VCaP (cell line): ENCODE data around the gene HSPB1.
"Not testable (repeated sequence)": the region's sequence is repeated elsewhere in the genome, so short reads cannot be mapped to it uniquely, and the experiment has no call there.

Source experiments
- H3K27ac ChIP-seq: fragments of 450-650 bp; 2 replicates; pipeline ENCODE4 v1.5.1; 2017
- TF ChIP-seq, protein P1 (sequence below): fragments of 450-650 bp; conservative IDR thresholded peaks from 2 replicates; pipeline ENCODE4 v1.5.1; 2017; ENCODE audit warnings: mild to moderate bottlenecking, moderate library complexity

HSPB1 gene

DNA sequence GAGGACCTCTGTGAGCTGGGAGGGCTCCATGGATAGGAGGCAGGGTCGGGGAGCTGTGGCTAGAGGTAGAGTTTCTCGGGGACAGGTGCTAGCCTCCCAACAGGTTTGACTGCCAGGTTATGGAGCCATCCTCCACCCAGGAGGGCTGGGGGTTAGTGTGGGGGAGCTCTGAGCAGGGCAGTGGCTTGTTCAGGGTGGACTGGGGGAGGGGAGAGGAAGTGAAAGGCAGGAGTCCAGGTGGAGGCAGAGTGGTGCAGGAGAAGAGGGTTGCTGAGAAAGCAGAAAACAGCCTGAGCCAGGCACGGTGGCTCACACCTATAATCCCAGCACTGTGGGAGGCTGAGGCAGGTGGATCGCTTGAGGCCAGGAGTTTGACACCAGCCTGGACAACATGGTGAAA is 40.5 kb upstream of the HSPB1 start:
- TF ChIP-seq, protein P1, sequence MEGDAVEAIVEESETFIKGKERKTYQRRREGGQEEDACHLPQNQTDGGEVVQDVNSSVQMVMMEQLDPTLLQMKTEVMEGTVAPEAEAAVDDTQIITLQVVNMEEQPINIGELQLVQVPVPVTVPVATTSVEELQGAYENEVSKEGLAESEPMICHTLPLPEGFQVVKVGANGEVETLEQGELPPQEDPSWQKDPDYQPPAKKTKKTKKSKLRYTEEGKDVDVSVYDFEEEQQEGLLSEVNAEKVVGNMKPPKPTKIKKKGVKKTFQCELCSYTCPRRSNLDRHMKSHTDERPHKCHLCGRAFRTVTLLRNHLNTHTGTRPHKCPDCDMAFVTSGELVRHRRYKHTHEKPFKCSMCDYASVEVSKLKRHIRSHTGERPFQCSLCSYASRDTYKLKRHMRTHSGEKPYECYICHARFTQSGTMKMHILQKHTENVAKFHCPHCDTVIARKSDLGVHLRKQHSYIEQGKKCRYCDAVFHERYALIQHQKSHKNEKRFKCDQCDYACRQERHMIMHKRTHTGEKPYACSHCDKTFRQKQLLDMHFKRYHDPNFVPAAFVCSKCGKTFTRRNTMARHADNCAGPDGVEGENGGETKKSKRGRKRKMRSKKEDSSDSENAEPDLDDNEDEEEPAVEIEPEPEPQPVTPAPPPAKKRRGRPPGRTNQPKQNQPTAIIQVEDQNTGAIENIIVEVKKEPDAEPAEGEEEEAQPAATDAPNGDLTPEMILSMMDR = no peak
- no peak overlapping the region for H3K27ac ChIP-seq

DNA sequence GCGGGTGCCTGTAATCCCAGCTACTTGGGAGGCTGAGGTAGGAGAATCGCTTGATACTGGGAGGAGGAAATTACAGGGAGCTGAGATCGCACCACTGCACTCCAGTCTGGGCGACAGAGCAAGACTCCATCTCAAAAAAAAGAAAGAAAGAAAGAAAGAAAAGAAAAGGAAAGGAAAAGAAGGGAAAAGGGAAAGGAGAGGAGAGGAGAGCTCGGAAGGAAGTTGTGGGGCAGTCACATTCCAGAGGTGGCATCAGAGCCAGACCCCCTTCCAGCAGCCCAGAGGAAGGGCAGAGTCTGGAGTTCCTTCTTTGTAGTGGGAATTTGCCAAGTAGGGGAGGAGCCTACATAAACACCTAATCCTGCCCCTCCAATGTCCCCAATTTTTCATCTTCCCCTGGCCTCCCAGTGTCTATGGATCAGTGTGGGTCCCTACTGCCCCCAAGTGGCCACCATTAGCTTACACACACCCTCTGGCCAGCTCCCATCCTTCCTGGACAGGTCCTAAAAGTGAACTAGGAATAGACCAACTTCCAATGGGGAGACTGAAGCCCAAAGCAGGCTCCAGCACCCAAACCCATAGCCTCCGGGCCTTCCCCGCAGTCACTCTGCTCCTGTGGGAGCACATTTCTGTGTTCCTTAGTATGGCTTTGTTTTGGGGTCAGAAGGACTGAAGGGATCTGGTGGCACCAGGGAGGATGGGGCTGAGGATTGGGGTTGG is 39.6 kb upstream of the HSPB1 start:
- TF ChIP-seq, protein P1 = peak; percentile 94
- no peak overlapping the region for H3K27ac ChIP-seq

DNA sequence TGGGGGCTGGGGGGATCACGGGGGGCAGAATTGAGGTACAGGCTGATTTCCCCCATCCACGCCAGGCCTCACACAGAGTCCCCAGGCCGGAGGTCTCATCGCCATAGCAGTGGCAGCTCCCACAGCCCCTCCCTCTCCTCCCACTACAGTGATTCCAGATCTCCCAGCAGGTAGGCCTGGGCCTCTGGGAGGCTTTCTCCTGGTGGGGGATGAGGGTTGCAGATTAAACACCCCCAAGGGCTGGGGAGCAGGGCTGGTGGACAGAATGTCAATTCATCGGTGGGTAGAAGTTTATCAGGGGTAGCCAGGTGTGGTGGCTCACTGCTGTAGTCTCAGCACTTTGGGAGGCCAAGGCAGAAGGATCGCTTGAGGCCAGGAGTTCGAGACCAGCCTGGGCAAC is 37.2 kb upstream of the HSPB1 start:
- TF ChIP-seq, protein P1 = no peak
- H3K27ac ChIP-seq = no peak overlapping the region

DNA sequence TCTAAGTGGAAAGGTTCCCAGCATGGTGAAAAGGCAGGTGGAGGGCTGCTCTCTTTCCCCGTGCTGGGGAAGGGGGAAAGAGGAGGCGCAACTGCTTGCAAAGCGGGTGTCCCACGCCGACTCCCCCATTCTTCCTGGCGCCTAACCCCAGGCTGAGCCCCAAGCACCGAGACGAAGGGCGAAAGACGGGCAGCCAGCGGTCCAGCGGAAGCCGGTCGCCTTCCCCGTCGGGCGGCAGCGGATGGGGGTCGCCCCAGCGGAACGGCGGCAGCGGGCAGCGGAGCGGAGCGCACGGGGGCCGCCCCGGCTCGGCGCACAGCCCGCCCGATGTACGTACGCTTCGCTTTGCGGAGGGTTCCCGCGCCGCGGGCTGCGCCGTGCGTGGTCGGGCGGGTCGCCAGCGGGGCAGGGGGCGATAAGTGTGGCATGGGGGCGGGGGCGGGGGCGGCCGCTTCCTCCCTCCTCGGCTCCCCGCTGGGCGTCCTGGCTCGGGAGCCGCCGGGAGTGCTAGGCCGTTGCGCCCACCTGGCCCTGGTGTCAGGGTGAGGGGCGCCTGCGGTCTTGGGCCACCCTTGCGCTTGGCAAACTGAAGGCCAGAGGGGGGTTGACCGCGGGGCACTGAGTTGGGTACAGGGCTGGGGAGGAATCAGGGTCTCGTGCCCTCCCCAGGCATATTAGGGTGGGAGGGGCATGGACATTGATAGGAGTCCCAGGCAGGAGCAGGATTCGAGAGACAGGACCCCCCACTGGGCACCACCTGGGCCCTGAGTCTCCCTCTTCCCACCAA is 35.2 kb upstream of the HSPB1 start:
- TF ChIP-seq, protein P1 = no peak
- no peak overlapping the region for H3K27ac ChIP-seq

DNA sequence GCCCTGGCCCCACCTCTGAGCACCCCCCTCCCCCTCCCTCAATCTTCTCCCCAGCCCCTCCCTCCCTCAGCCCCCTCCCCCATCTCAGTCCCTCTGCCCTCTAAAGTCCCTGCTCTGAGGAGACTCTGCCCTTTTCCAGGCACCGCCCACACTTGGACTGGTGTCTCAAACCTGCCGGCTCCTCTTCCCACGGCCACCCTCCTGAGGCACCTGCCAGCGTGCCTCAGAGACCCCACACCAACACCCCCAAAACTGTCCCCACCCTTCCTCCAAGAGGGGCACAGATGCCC is 34.6 kb upstream of the HSPB1 start:
- H3K27ac ChIP-seq = no peak overlapping the region
- TF ChIP-seq, protein P1 = no peak

DNA sequence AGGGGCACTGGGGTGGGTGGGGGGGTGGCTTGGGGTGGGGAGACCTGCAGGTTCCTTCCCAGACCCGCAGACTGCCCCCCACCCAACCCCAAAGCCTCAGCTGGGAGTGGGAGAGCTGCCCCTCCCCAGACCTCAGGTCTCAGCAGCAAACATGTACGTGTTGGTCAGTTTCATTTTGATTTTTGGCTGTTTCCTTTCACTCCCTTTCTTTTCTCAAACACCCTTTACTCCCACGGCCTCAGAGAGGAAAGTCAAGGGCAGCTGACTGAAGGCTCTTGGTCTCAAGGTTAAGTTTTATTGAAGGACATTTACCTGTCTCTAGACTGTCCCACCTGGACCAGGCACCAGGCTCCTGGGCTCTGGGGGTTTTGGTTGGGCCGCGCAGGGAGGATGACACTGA is 34.1 kb upstream of the HSPB1 start:
- TF ChIP-seq, protein P1 = no peak
- no peak overlapping the region for H3K27ac ChIP-seq

DNA sequence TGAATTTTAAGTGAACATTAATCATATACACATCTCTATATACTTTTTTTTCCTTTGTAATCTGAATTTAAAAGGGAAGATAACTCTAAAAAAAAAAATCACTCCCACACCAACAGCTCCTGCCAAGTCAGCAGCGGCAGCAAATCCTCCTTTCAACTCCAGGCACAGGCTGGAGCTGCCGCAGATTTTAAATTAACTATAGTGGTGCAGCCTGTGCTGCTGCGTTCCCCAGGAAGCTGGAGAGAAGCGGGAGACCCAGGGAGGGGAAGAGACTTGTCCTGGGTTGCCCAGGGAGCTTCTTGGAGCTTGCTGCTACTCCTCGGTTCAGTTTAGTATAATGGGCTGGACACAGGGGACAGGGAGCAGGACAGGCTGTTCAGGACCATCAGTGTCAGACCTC is 32.6 kb upstream of the HSPB1 start:
- TF ChIP-seq, protein P1 = no peak
- H3K27ac ChIP-seq = no peak overlapping the region

DNA sequence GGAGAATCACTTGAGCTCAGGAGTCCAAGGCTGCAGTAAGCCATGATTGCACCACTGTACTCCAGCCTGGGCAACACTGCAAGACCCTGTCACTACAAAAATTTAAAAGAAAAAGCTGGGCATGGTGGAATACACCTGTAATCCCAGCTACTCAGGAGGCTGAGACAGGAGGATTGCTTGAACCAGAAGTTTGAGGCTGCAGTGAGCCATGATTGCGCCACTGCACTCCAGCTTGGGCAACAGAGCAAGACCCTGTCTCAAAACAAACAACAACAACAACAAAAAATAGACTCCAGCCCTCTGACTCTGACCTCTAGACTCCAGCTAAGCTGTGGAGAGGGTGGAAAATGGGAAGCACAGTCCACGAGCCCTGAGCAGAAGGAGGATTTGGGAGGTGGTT is 31.1 kb upstream of the HSPB1 start:
- H3K27ac ChIP-seq = not testable (repeated sequence)
